GM21529 (cell line): Measurements from ENCODE around the gene MAPK1IP1L.

Experiments
- ATAC-seq: cut with Tn5 transposase; IDR thresholded peaks from one replicate; pipeline ENCODE4 v1.9.1; 2021; ENCODE audit not compliant: unreplicated experiment

MAPK1IP1L gene

GRCh38 chr14:55094292-55095157, 43.1 kb downstream of the MAPK1IP1L start:
- no peak for ATAC-seq

DNA sequence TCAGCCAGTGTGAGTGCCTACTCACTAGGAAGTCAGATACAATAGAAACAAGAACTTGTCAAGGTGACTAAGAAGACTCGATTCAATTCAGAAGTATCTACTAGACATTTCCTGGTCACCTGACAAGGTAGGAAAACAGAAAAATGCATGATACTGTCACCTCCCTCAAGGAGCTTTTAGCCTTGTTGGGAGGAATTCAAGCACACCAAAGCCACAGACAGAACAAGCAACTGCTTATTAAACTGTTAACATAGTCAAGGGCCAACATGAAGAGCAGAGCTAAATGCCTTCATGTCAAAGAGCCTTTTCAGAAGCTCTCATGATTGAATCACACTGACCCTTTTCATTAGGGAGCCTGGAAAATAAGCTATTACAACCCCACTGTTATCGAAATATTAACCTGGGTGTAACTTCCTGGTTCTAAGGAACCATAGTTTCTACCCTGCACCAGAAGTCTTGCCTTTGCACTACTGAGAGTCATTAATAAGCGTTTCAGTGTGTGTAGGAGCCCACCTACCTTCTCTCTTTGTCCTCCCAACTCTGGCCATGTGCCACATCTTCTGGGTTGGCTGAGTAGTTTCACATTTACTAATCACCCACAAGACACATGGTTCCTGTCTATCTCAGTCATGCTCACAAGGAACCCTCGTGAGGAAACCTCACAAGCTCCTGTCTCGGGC, 46.6 kb downstream of the MAPK1IP1L start:
- peak; percentile 62 for ATAC-seq

- no peak for ATAC-seq
These were observed 47.1 kb downstream of the MAPK1IP1L start for GRCh38 chr14:55098561-55098898.

- ATAC-seq, result no peak
These were observed 48.3 kb downstream of the MAPK1IP1L start for GRCh38 chr14:55099756-55100155.

DNA sequence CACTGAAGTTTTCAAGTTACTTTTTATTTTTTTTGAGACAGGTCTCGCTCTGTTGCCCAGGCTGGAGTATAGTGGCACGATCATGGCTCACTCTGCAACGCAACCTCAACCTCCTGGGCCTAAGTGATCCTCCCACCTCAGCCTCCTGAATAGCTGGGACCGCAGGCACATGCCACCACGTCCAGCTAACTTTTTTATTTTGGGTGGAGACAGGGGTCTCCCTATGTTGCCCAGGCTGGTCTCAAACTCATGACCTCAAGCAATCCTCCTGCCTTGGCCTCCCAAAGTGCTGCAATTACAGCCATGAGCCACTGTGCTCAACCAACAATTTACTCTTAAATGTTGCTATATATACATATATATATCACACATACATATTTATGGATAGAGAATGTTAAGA, 50.3 kb downstream of the MAPK1IP1L start:
- ATAC-seq, result no peak

DNA sequence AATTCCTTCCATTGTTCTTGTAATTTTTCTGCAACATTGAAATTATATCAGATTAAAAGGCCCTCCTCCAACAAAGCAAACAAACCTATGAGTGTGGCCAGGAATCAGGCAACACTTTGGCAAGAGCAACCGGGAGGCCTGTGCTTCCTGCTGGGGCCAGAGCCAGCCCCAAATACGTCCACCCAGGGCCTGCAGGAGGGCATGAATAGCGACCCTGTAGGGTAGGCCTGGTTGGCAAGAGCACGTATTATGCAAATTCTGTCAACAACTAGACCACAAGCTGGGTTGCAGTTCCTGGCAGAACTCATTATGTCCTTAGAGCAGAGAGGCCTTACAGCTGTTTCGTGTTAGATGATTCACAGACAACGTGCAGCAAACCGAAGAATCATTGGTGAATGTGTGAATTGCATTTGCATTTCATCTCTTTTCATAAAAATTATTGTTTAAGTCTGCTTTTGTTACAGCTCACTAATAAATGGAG, 50.7 kb downstream of the MAPK1IP1L start:
- peak; percentile 59 for ATAC-seq

GRCh38 chr14:55103005-55103640, 51.7 kb downstream of the MAPK1IP1L start:
- peak; percentile 48 for ATAC-seq

DNA sequence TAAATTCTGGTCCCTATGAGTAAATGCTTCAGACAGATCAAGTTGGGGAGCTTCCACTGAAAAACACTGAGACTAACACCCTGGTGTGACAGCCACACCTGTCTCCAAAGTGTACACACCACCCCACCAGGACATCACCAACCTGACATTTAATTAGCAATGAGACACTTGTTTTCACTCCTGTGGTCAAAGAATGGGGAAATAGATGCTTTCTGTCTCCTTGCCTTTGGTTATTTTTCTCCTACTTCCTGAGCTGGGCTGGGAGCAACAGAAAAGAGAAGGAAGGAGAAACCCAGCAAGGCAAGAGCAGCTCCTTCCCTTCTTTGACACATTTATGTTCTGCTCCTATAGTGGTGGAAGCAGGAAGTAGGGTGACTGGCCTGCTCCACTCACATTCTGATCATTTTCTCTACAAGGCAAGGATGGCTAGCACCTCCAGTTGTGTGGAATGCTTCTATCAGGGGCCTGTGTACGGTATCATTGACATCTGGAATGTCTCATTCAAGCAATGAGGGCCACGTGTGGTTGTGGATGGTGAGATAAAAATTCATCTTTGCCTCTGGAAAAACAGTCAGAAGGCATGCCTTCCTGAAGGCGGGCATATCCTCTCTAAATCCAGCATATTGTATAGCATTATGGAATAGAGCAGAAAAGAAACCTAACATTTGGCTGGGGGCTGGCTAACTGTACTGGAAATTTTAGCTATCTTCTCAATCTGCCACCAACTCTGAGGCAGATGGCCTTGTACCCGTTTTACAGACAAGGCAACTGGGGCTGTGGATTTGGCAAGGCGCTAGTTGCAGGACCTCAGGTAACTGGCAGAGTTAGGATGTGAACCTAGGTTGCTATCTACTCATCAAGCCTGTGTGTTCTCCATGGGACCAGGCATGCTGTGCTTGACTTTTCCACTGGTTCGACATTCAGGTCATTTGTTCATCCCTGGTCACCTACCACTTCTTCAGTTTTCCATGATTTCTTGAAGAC, 52.8 kb downstream of the MAPK1IP1L start:
- ATAC-seq, result no peak

DNA sequence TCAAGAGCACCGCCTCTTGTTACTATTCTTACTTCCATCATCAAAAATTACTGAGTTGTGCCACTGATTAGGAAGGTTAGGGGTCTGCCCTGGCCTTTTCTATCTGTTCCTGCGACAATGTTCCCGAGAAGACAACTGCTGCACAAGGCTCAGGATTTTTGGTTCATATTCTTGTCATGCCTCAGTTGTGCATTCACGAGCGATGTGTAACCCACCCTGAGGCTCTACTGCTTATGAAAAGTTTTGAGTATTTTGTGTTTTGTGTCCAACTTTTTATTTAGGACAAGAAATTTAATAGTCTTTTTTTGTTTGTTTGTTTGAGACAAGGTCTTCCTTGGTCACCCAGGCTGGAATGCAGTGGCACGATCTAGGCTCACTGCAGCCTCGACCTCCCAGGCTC, 54.5 kb downstream of the MAPK1IP1L start:
- no peak for ATAC-seq

- peak; percentile 64 for ATAC-seq
These were observed 56.5 kb downstream of the MAPK1IP1L start for GRCh38 chr14:55107766-55108554.

GRCh38 chr14:55109836-55110235, 58.4 kb downstream of the MAPK1IP1L start:
- ATAC-seq, result no peak

DNA sequence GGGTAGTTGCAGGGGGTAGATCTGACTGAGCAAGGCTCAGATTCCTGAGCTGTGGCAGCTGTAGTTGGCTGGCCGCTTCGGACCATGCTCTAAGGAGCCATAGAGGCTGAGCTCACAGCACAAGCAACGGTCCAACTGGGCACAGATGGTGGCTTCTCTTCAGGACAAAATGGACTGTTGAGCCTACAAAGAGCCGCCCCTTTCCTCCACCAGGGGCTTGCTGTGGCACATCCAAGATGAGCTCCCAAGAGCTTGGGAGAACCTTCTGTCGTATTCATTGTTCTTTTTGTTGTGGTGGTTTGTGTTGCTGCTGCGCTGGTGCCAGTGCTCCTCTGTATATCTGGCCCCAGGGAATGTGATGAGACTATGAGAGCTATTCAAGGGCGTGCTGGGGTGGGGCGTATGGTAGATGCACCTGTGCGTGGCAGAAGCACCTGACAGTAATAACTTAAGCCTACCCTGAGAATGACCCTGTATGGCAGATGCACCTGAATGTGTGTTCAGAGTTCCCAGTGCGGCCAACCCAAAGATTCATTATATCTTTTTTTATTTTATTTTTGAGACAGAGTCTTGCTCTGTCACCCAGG, 59.8 kb downstream of the MAPK1IP1L start:
- no peak for ATAC-seq

DNA sequence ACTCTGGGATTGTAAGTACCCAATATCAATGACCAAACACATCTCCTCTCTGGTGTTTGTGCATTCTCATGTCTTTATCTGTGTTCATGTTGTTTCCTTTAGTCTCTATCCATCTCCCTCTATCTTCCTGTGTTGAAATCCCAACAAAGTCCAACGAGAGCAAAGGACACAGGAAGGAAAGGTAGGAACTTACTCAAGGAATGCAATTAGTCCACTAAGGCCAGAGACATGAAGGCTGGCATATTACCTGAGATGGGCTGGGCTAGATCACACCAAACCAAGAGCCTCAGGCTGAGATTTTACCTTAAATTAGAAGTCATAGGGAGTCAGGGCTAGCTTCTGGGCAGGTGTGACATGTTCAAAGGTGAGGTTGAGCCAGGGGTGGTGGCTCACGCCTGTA, 63.3 kb downstream of the MAPK1IP1L start:
- no peak for ATAC-seq

DNA sequence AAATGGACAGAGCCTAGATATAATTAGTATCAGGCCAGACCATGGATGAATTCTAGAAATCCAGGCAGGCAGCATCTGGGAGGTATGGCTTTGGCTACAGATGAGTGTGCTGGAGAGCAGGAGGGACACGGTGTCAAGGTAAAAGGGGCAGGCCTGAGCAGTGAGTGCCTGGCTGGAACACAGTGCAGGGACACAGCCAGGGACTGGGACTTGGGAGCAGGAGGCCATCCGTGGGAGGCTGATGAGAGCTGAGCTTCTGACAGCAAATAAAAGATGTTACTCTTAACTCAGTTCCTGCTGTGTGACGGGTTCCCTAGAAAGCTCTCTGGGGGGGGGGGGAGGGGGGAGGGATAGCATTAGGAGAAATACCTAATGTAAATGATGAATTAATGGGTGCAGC, 64.0 kb downstream of the MAPK1IP1L start:
- ATAC-seq, result no peak

DNA sequence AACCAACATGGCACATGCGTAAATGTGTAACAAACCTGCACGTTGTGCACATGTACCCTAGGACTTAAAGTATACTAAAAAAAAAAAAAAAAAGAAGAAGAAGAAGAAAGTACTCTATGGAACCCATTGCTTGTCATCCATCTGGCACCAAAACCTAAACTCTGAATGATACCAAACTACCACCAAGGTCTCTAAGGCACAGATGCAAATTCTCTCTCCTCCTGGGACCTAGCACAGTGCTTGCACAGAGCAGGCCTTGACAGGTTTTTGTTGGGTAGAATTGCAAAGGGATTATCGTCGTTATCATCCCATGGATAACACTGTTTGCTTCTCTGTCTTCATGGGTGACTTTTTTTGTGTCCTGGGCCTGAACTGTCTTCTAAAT, 64.4 kb downstream of the MAPK1IP1L start:
- ATAC-seq, result no peak

DNA sequence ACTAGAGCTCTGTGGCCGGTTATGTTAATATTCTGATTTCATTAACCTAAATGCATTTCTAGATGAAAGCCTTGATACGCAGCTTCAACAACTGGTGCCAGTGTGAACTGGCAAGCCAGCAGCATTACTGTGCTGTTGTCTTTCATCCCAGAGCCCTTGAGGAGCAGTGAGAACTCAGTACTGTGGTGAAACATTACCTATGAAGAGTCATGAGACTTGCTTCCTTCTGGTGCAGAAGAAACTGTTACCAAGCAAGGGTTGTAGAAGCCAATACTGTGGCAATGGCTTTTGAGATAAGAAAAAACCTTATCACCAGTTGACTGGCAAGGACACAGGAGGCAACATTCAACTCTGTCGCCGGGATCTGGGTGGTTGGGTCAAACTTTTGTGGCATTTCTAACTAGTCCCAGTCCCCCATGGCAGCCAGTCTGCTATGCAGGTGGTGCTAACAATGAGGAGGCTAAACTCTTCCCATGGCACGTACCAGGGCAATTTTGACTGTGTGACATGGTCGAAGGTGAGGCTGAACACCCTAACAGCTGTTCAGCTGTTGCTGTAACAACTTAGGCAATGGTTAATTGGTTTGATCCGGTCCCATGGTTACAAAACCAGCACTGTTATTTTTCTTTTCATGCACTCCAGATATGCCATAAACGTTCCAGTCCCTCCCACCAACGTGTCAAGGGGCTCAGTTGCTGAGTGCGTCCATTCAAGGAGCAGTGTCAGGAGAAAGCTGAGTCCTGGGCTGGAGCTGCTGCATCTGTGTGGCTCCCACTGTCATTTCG, 65.0 kb downstream of the MAPK1IP1L start:
- no peak for ATAC-seq

DNA sequence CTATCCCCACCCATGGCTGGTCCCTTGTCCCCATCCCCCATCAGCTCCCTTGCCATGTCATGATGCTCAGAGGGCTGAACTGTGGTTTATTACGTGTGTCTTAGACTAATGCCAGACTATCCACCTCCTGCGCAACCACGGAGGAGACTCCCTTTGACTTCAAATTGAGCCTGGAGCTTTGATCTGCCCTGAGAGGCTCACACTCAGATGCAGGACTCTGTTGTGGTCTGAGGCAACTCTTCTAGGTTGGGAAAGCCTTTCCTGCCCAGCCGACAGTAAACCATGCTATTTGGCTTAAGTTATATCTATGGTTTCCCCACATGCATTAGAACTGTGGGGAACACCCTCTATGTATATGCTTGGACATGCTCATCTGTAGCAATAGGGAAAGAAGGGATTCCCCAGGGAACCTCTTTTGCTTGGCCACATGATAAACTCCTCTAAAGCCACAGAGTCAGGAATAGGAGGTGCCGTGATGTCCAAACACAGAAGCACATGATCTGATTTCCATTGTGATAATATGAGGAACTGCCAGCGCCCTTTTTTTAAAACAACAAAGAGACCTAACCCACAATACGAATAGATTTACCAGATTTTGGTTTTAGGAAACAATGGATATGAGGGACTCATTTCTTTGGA, 66.5 kb downstream of the MAPK1IP1L start:
- ATAC-seq, result no peak

DNA sequence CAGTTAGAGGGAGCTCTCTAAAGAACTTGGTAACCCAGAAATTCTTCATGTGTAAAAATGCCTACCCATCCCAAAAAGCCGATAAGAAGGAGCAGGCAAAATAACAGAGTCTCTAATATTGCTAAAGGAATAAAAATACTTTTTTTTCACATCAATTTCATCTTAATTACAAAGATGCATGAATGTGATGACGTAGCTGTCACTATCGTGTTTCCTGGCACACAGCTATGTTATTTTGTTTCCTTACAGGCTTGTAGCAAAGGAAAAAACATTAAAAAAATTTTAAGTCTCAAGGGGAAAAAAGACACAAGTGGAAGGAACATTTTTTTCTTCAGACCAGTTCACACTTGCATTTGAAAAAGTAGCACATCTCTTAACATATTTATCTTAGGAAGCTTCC, 67.3 kb downstream of the MAPK1IP1L start:
- no peak for ATAC-seq
